A549 (cell line): ENCODE data around the gene HOXD11. TPM values are rescaled to one million over a fixed set of nuclear protein-coding genes. Genes with fewer than 3 reads are reported as not detected.

ENCODE experiments used
- ATAC-seq, 2 experiments: fragments of 200-7000 bp in 1 of 2; fragments of >200 bp in 1 of 2; cut with Nextera tagmentation in 1 of 2; cut with Tn5 transposase in 1 of 2; 3 replicates each; pipeline versions ENCODE4 v1.8.0 to v1.9.1; 2018 to 2020; ENCODE audit warnings: mild to moderate bottlenecking in 1 of 2, moderate library complexity in 1 of 2
- CTCF ChIA-PET: fragments of 300-600 bp; sonication (Branson Sonifier 250); formaldehyde crosslinking; extraction: SDS; loops from one replicate; lab custom pipeline; 2021; ENCODE audit warnings: antibody characterized with exemption, inconsistent platforms; lab: Yijun Ruan, JAX
- POLR2A ChIA-PET: fragments of 350-600 bp; formaldehyde crosslinking; extraction: SDS; loops from one replicate; lab custom pipeline; 2021; ENCODE audit warnings: antibody characterized with exemption, inconsistent platforms; lab: Yijun Ruan, JAX
- DNase-seq, 2 experiments: peaks; one replicate each; pipeline versions ENCODE4 v3.0.0 to v3.0.0-alpha.2; 2011 to 2016; ENCODE audit warnings: low read depth in 1 of 2, low spot score in 1 of 2
- FAIRE-seq: peaks from 2 replicates; lab custom pipeline; 2011; peaks lifted over from hg19 to GRCh38; lab: Jason Lieb, UNC
- H3K27ac ChIP-seq, 2 experiments: fragments of >200 bp; sonication (Bioruptor Twin); formaldehyde crosslinking; 3 replicates each; pipeline ENCODE4 v1.5.1; 2016 to 2017
- H3K4me1 ChIP-seq: fragments of >200 bp; sonication (Bioruptor Twin); formaldehyde crosslinking; 3 replicates; pipeline ENCODE4 v1.6.1; 2016
- H3K4me2 ChIP-seq: fragments of >200 bp; sonication (Bioruptor Twin); formaldehyde crosslinking; 3 replicates; pipeline ENCODE4 v1.6.1; 2016
- H3K4me3 ChIP-seq: fragments of >200 bp; sonication (Bioruptor Twin); formaldehyde crosslinking; 3 replicates; pipeline ENCODE4 v1.5.1; 2016
- H3K9me3 ChIP-seq: fragments of >200 bp; sonication (Bioruptor Twin); formaldehyde crosslinking; 3 replicates; pipeline ENCODE4 v1.6.1; 2016
- BHLHE40 ChIP-seq: IDR thresholded peaks from 2 replicates; pipeline ENCODE4 v1.6.1; 2012; ENCODE audit warnings: low read depth, low read length, inconsistent platforms
- CBX2 ChIP-seq: fragments of 200-600 bp; sonication (generic); IDR thresholded peaks from 2 replicates; pipeline ENCODE4 v1.6.1; 2016; ENCODE audit warnings: low read depth, mild to moderate bottlenecking, borderline replicate concordance
- CBX8 ChIP-seq: fragments of 200-600 bp; sonication (generic); IDR thresholded peaks from 2 replicates; pipeline ENCODE4 v1.6.1; 2016
- CTCF ChIP-seq: fragments of >200 bp; sonication (Bioruptor Twin); formaldehyde crosslinking; IDR thresholded peaks from 3 replicates; pipeline ENCODE4 v1.5.1; 2016
- EP300 ChIP-seq, 2 experiments: fragments of >200 bp; sonication (Bioruptor Twin); formaldehyde crosslinking; IDR thresholded peaks; 2 replicates in 1 of 2; 3 replicates in 1 of 2; pipeline ENCODE4 v1.6.1; 2016 to 2017
- FOSL2 ChIP-seq, 2 experiments: fragments of 450-650 bp in 1 of 2; fragments of >200 bp in 1 of 2; sonication (Bioruptor Twin) in 1 of 2; formaldehyde crosslinking; IDR thresholded peaks; 2 replicates each; pipeline versions ENCODE4 v1.5.0 to v1.6.1; 2016 to 2020; ENCODE audit warnings: mild to moderate bottlenecking in 1 of 2, moderate library complexity in 1 of 2
- HES2 ChIP-seq: fragments of >200 bp; sonication (Bioruptor Twin); formaldehyde crosslinking; IDR thresholded peaks from 2 replicates; pipeline ENCODE4 v1.6.1; 2016
- HEYL ChIP-seq: fragments of 250-450 bp; sonication (Bioruptor Pico); IDR thresholded peaks from 2 replicates; pipeline ENCODE4 v1.8.0; 2021; ENCODE audit warnings: mild to moderate bottlenecking, moderate library complexity
- HOXB13 ChIP-seq: fragments of 250-450 bp; sonication (Bioruptor Pico); IDR thresholded peaks from 2 replicates; pipeline ENCODE4 v1.5.0; 2020; ENCODE audit warnings: low read depth, mild to moderate bottlenecking, moderate library complexity
- KDM1A ChIP-seq: fragments of 200-600 bp; sonication (generic); IDR thresholded peaks from 2 replicates; pipeline ENCODE4 v1.6.1; 2016; ENCODE audit warnings: low read depth, mild to moderate bottlenecking
- KDM5A ChIP-seq: fragments of 200-600 bp; sonication (generic); IDR thresholded peaks from 2 replicates; pipeline ENCODE4 v1.6.1; 2016; ENCODE audit warnings: antibody characterized with exemption, mild to moderate bottlenecking
- MAZ ChIP-seq: fragments of 150-350 bp; IDR thresholded peaks from 2 replicates; pipeline ENCODE4 v1.6.1; 2014; ENCODE audit warnings: antibody characterized with exemption, low read depth, low read length, borderline replicate concordance
- MYC ChIP-seq: IDR thresholded peaks from 2 replicates; pipeline ENCODE4 v1.6.1; 2012; ENCODE audit warnings: mild to moderate bottlenecking, inconsistent platforms, low read length, improper control_type of control experiment, borderline replicate concordance
- RCOR1 ChIP-seq: fragments of 150-350 bp; IDR thresholded peaks from 2 replicates; pipeline ENCODE4 v1.6.1; 2014; ENCODE audit warnings: antibody characterized with exemption, low read length, low read depth
- RNF2 ChIP-seq: fragments of 200-600 bp; sonication (generic); IDR thresholded peaks from 2 replicates; pipeline ENCODE4 v1.6.1; 2016; ENCODE audit warnings: low read depth, mild to moderate bottlenecking, antibody characterized with exemption, moderate library complexity, borderline replicate concordance
- SMC3 ChIP-seq: fragments of >200 bp; sonication (Bioruptor Twin); formaldehyde crosslinking; IDR thresholded peaks from 3 replicates; pipeline ENCODE4 v1.6.1; 2018; ENCODE audit warnings: inconsistent platforms
- USF2 ChIP-seq: fragments of 450-650 bp; IDR thresholded peaks from 2 replicates; pipeline ENCODE4 v1.6.1; 2014; ENCODE audit warnings: antibody characterized with exemption
- ZFP36 ChIP-seq: fragments of 450-650 bp; IDR thresholded peaks from 2 replicates; pipeline ENCODE4 v1.6.1; 2014; ENCODE audit warnings: borderline replicate concordance; ENCODE audit not compliant: partially characterized antibody
- ZNF302 ChIP-seq: fragments of 250-450 bp; sonication (Bioruptor Pico); IDR thresholded peaks from 2 replicates; pipeline ENCODE4 v1.9.0; 2021; ENCODE audit warnings: inconsistent platforms, mild to moderate bottlenecking, moderate library complexity
- WGBS: methylation state at CpG from one replicate; pipeline ENCODE4 v1.1.6; 2017; ENCODE audit errors: missing lambda C conversion rate; 5-methylcytosine and 5-hydroxymethylcytosine counted together
- polyA plus RNA-seq, 4 experiments: library from polyadenylated mRNA; depleted of rRNA in 3 of 4; stranded (reverse); fragments of >200 nt; fragmentation: RNase III in 1 of 4; extraction: RNeasy Plus Mini Kit Qiagen cat#74134 plus additional on column Dnase treatment in 1 of 4; gene quantifications; 2 replicates in 3 of 4; 3 replicates in 1 of 4; pipeline ENCODE4 v1.2.3, GENCODE V29; 2011 to 2017
- TF ChIP-seq, protein P1 (sequence below): fragments of 150-350 bp; IDR thresholded peaks from 2 replicates; pipeline ENCODE4 v1.6.1; 2014; ENCODE audit warnings: low read depth, mild to moderate bottlenecking, low read length
- TF ChIP-seq, protein P2 (sequence below): fragments of >200 bp; sonication (Bioruptor Twin); formaldehyde crosslinking; IDR thresholded peaks from 3 replicates; pipeline ENCODE4 v1.6.1; 2016

The HOXD11 gene
- polyA plus RNA-seq, 2 of the 4 experiments (the other 2 are of a cell fraction), result 2.6 to 4.8 TPM

DNA sequence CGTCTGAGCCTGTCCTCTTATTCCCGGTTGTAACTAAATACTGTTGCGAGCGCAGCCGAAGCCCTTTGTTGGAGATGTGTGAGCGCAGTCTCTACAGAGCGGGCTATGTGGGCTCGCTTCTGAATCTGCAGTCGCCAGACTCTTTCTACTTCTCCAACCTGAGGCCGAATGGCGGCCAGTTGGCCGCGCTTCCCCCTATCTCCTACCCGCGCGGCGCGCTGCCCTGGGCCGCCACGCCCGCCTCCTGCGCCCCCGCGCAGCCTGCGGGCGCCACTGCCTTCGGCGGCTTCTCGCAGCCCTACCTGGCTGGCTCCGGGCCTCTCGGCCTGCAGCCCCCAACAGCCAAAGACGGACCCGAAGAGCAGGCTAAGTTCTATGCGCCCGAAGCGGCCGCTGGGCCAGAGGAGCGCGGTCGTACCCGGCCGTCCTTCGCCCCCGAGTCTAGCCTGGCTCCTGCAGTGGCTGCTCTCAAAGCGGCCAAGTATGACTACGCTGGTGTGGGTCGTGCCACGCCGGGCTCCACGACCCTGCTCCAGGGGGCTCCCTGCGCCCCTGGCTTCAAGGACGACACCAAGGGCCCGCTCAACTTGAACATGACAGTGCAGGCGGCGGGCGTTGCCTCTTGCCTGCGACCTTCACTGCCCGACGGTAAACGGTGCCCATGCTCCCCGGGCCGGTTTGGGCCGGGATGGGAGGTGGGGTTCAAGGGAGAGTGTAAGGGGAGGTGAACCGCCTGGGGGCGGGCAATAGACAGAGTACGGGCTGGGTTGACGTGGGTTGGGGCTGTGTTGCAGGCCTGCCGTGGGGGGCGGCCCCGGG, 7.1 kb upstream of the HOXD11 start, which contains the start of gene HOXD12:
Gene HOXD12 (plus strand): TSS at position 68 of the 819 bp plus-strand sequence. CDS start 7 bp downstream, at position 75.
- FAIRE-seq (no peak), DNase-seq (no peak), ATAC-seq (no peak)
- no peak within 1 kb of the TSS for H3K4me3 ChIP-seq
- CTCF ChIA-PET, result interaction anchor here (4.5 kb wide), 1 partner anchor 13 kb away, joined by 42 read pairs; no protein-coding TSS in a partner anchor
- no peaks in the 10 kb centered on the region for H3K9me3 ChIP-seq
- H3K4me1 ChIP-seq, result peaks cover 17% of the 10 kb centered on the region
- H3K4me2 ChIP-seq, result peak within 1 kb of the TSS; percentile 84
- TF ChIP-seq CTCF (no peak), BHLHE40 (no peak), HOXB13 (CRISPR knock-in tag) (no peak), FOSL2 (IDR thresholded peaks at IDR 0.05) (no peak), FOSL2 (CRISPR knock-in tag; IDR thresholded peaks at IDR 0.05) (no peak), ZFP36 (no peak), EP300 (IDR thresholded peaks at IDR 0.05) (no peak), HES2 (no peak), RCOR1 (no peak), CBX8 (no peak), RNF2 (no peak), HEYL (CRISPR knock-in tag) (no peak), USF2 (no peak), ZNF302 (no peak), KDM5A (no peak), CBX2 (no peak), MAZ (no peak), MYC (no peak), KDM1A (no peak)
- no peak within 1 kb of the TSS for H3K27ac ChIP-seq
- WGBS, result 90% methylated on average over 47 of the region's 70 CpGs
- POLR2A ChIA-PET, result no interaction called here

GRCh38 chr2:176100547-176101140, 6.4 kb upstream of the HOXD11 start:
- FAIRE-seq (no peak), DNase-seq (no peak), ATAC-seq (no peak)
- ChIA-PET CTCF (interaction anchor here (2.6 kb wide), 1 partner anchor 11 kb away, joined by 17 read pairs; no protein-coding TSS in a partner anchor), POLR2A (no interaction called here)
- H3K4me3 ChIP-seq, result no peak overlapping the region
- no peak overlapping the region for H3K4me2 ChIP-seq
- H3K4me1 ChIP-seq, result peaks cover 24% of the 10 kb centered on the region
- H3K9me3 ChIP-seq, result no peaks in the 10 kb centered on the region
- no peak overlapping the region for H3K27ac ChIP-seq
- 82% methylated on average over 28 of the region's 28 CpGs for WGBS
- TF ChIP-seq CTCF (no peak), MAZ (no peak), RNF2 (no peak), SMC3 (no peak)
- TF ChIP-seq, protein P1, sequence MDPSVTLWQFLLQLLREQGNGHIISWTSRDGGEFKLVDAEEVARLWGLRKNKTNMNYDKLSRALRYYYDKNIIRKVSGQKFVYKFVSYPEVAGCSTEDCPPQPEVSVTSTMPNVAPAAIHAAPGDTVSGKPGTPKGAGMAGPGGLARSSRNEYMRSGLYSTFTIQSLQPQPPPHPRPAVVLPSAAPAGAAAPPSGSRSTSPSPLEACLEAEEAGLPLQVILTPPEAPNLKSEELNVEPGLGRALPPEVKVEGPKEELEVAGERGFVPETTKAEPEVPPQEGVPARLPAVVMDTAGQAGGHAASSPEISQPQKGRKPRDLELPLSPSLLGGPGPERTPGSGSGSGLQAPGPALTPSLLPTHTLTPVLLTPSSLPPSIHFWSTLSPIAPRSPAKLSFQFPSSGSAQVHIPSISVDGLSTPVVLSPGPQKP, result no peak
- TF ChIP-seq, protein P2, sequence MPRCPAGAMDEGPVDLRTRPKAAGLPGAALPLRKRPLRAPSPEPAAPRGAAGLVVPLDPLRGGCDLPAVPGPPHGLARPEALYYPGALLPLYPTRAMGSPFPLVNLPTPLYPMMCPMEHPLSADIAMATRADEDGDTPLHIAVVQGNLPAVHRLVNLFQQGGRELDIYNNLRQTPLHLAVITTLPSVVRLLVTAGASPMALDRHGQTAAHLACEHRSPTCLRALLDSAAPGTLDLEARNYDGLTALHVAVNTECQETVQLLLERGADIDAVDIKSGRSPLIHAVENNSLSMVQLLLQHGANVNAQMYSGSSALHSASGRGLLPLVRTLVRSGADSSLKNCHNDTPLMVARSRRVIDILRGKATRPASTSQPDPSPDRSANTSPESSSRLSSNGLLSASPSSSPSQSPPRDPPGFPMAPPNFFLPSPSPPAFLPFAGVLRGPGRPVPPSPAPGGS, result no peak
